ENCODE data around the gene RIMKLB. TPM values are rescaled to one million over a fixed set of nuclear protein-coding genes. Genes with fewer than 3 reads are reported as not detected.

The RIMKLB gene
- total RNA-seq, 1 experiment from 2014 or later, result 0.39 TPM

- ChIA-PET POLR2A (no interaction called here), CTCF (no interaction called here), RAD21 (ENCODE audit: low non-redundant PET in 1 of 2, low total read pairs in 2 of 2, uncharacterized antibody in 2 of 2, unreplicated experiment in 2 of 2) (no interaction called here)
- H3K4me3 ChIP-seq (replicated peaks in 1 of 2; ENCODE audit: low read depth in 1 of 2, low read length in 2 of 2), result no peak overlapping the region
- no peaks in the 10 kb centered on the region for H3K79me2 ChIP-seq (ENCODE audit: insufficient read depth, low read length)
- no peak overlapping the region for H2AFZ ChIP-seq (ENCODE audit: low read depth, low read length, poor library complexity, severe bottlenecking)
- H3K9me3 ChIP-seq (ENCODE audit: control insufficient read depth in 1 of 2, insufficient read depth in 1 of 2, low read depth in 1 of 2, low read length in 2 of 2), result no peaks in the 10 kb centered on the region
- no peak overlapping the region for H3K9ac ChIP-seq (ENCODE audit: low read length)
- H4K20me1 ChIP-seq (ENCODE audit: insufficient read depth), result no peaks in the 10 kb centered on the region
- no peak overlapping the region for H3K27ac ChIP-seq (ENCODE audit: low read depth, low read length)
- H3K36me3 ChIP-seq (ENCODE audit: control insufficient read depth in 1 of 2, insufficient read depth in 2 of 2, low read length in 2 of 2), result no peaks in the 10 kb centered on the region
- DNase-seq (ENCODE audit: low read depth, low spot score), result no peak
- no TSS peak for BruUV-seq (replicated peaks)
- H3K9me2 ChIP-seq (ENCODE audit: insufficient read depth), result no peaks in the 10 kb centered on the region
- no peaks in the 10 kb centered on the region for H3K27me3 ChIP-seq (ENCODE audit: insufficient read depth, low read length)
- intact Hi-C loops (cut with micrococcal nuclease), result no loop called here
- TF ChIP-seq ELF1 (IDR thresholded peaks at IDR 0.05; ENCODE audit: borderline replicate concordance, low read depth) (no peak), POLR2AphosphoS5 (IDR thresholded peaks at IDR 0.05; ENCODE audit: low read depth, low read length) (no peak), YY1 (IDR thresholded peaks at IDR 0.05; ENCODE audit: extremely low read depth, insufficient replicate concordance, low read depth, low read length) (no peak), SRF (IDR thresholded peaks at IDR 0.05; ENCODE audit: low read depth) (no peak), SP1 (IDR thresholded peaks at IDR 0.05; ENCODE audit: low read depth) (no peak), SIN3A (IDR thresholded peaks at IDR 0.05; ENCODE audit: low read depth) (no peak), TCF7L2 (IDR thresholded peaks at IDR 0.05; ENCODE audit: borderline replicate concordance, extremely low read depth, insufficient read depth, insufficient read length) (no peak), POLR2A (IDR thresholded peaks at IDR 0.05; ENCODE audit: borderline replicate concordance, extremely low read depth, insufficient read depth, insufficient read length) (no peak), ZNF274 (IDR thresholded peaks at IDR 0.05; ENCODE audit: low read depth, low read length) (no peak), EZH2 (IDR thresholded peaks at IDR 0.05) (no peak), FOSL1 (IDR thresholded peaks at IDR 0.05; ENCODE audit: low read depth) (no peak), CEBPB (IDR thresholded peaks at IDR 0.05; ENCODE audit: low read depth) (no peak), CTCF (IDR thresholded peaks at IDR 0.05 in 2 of 3, conservative IDR thresholded peaks at IDR 0.05 in 1 of 3; ENCODE audit: borderline replicate concordance in 1 of 3, insufficient read depth in 1 of 3, low read depth in 2 of 3, low read length in 2 of 3) (no peak), RAD21 (IDR thresholded peaks at IDR 0.05; ENCODE audit: low read depth) (no peak), EGR1 (IDR thresholded peaks at IDR 0.05; ENCODE audit: low read depth) (no peak)
- TF ChIP-seq, protein P1, sequence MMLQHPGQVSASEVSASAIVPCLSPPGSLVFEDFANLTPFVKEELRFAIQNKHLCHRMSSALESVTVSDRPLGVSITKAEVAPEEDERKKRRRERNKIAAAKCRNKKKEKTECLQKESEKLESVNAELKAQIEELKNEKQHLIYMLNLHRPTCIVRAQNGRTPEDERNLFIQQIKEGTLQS (IDR thresholded peaks at IDR 0.05), result no peak
- no peak for ATAC-seq
- H3K4me1 ChIP-seq (ENCODE audit: control insufficient read depth in 1 of 2, insufficient read depth in 2 of 2, low read length in 2 of 2), result peaks cover 0 to 2% of the 10 kb centered on the region in 2 experiments; a peak in 1 of 4 replicates
- H3K4me2 ChIP-seq (ENCODE audit: low read length), result no peak overlapping the region
Observed at GRCh38 chr12:8831116-8831515, 133.3 kb downstream of the RIMKLB start.

Measured in HCT116 (cell line).